Measurements from ENCODE around the gene PTBP1. TPM values are rescaled to one million over a fixed set of nuclear protein-coding genes. Genes with fewer than 3 reads are reported as not detected.

PTBP1 gene
- total and polyA plus RNA-seq, 9 of the 15 experiments (the other 6 are each of a cell fraction or from before 2014, with no cell fraction given): 14.0 to 759 (median 234) TPM

- DNase-seq (ENCODE audit: extremely low read depth in 1 of 4, low spot score in 3 of 4): no peak
- H3K27ac ChIP-seq (ENCODE audit: extremely low read depth, low read depth, low read length): no peak within 1 kb of the TSS
- no peak for FAIRE-seq
- H3K9me1 ChIP-seq (ENCODE audit: control insufficient read depth, insufficient read depth, low read length): no peaks in the 10 kb centered on the region
- no peak within 1 kb of the TSS for H3K4me3 ChIP-seq
- H3K4me2 ChIP-seq (ENCODE audit: insufficient read depth, low read length): no peak within 1 kb of the TSS
- no peaks in the 10 kb centered on the region for H4K20me1 ChIP-seq (replicated peaks; ENCODE audit: control insufficient read depth, insufficient read depth, low read length)
- in situ Hi-C loops (cut with MboI) (no loop called here), intact Hi-C loops (cut with micrococcal nuclease) (no loop called here)
- no peak for TF ChIP-seq NCOA4 (IDR thresholded peaks at IDR 0.05; ENCODE audit: partially characterized antibody)
- 0 out of 2 replicates have a peak, but pooled peaks have one; percentile 6 for TF ChIP-seq EGR1 (conservative IDR thresholded peaks at IDR 0.05)
- no peak for TF ChIP-seq KDM2B (CRISPR knock-in tag; IDR thresholded peaks at IDR 0.05)
- TF ChIP-seq SPI1 (IDR thresholded peaks at IDR 0.05; ENCODE audit: borderline replicate concordance, low read depth, low read length): peak; percentile 78
- no peak for TF ChIP-seq BACH1 (tag; IDR thresholded peaks at IDR 0.05)
- TF ChIP-seq BCLAF1 (IDR thresholded peaks at IDR 0.05; ENCODE audit: borderline replicate concordance in 1 of 2, control insufficient read depth in 1 of 2, low read depth in 2 of 2, low read length in 1 of 2): no peak
- TF ChIP-seq HNRNPL (IDR thresholded peaks at IDR 0.05; ENCODE audit: low read depth, low read length): 0 out of 2 replicates have a peak, but pooled peaks have one; percentile 14
- H3K27me3 ChIP-seq (ENCODE audit: control insufficient read depth in 2 of 2, insufficient read depth in 2 of 2, low read length in 2 of 2): no peaks in the 10 kb centered on the region
- ChIA-PET CTCF (ENCODE audit: low intra/inter-chr PET ratio) (no interaction called here), POLR2A (interaction anchor here (0.6 to 0.8 kb wide), 3 partner anchors 14 to 52 kb away, joined by 3 to 4 read pairs (median 3); no protein-coding TSS in a partner anchor)
- H3K9me3 ChIP-seq (replicated peaks; ENCODE audit: control insufficient read depth, insufficient read depth, low read depth, low read length): no peaks in the 10 kb centered on the region
- no peak for ATAC-seq
- H3K79me2 ChIP-seq (ENCODE audit: control insufficient read depth, insufficient read depth, low read length): no peaks in the 10 kb centered on the region
- H3K9ac ChIP-seq (ENCODE audit: insufficient read depth in 1 of 2, low read depth in 2 of 2, low read length in 2 of 2): peak within 1 kb of the TSS in 1 of 2 experiments; percentile 52; a peak in 2 of 4 replicates
- H3K4me1 ChIP-seq (replicated peaks in 1 of 2; ENCODE audit: control insufficient read depth in 2 of 2, insufficient read depth in 2 of 2, low read length in 2 of 2): peaks cover 5 to 45% of the 10 kb centered on the region in 2 experiments
- no peaks in the 10 kb centered on the region for H3K36me3 ChIP-seq (ENCODE audit: control insufficient read depth, insufficient read depth, low read length)
- WGBS (ENCODE audit: insufficient coverage, low coverage, missing lambda C conversion rate): 63% methylated on average over 21 of the region's 24 CpGs
- no peak within 1 kb of the TSS for H2AFZ ChIP-seq (ENCODE audit: low read depth, low read length)
- BruUV-seq (replicated peaks): no TSS peak
Observed at GRCh38 chr19:840519-841206, 43.4 kb downstream of the PTBP1 start, which contains the start of gene PRTN3. PRTN3 (plus strand) TSS chr19:840999; CDS start chr19:841009, 10 bp downstream.

Measured in K562 (cell line).